ENCODE results near the gene ZNF674. TPM values are rescaled to one million over a fixed set of nuclear protein-coding genes. Genes with fewer than 3 reads are reported as not detected.

Gene ZNF674
- total and polyA plus RNA-seq, 10 donors: 0.77 to 10.7 (median 5.8) TPM

- H3K4me3 ChIP-seq: peak overlapping the region in 2 of 8 donors; percentile 13 to 16
- no peak for DNase-seq
- peak overlapping the region in 7 of 8 donors; percentile 47 to 78 (median 69) for H3K27ac ChIP-seq
Observed at GRCh38 chrX:46587753-46588171, 42.5 kb upstream of the ZNF674 start.

DNA sequence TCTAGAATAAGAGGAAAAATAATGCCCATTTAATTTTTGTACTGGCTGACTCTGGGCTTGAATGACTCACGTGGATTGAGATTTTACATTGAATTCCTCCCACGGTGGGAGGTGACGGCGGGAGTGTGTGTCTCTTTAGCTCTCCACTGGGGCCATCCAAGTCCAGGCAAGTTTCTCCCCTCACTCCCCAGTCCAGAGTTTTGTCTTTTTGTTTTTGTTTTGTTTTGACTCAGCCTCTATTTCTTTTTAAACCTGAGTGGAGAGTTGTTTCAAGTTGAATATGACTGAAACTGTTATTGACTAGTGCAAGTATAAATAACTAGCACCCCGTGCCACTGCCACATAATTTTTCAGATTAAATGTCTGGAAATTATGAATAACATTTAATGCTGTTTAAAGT lies 41.9 kb upstream of the ZNF674 start:
- WGBS, 5 donors: 34 to 65% (median 38%) methylated on average over 5 of the region's 5 CpGs
- no peak for DNase-seq

More at GRCh38 chrX:46587753-46588171, 42.5 kb upstream of the ZNF674 start:
- 14 to 26% (median 22%) methylated on average over 5 of the region's 5 CpGs for WGBS, 5 donors
- TF ChIP-seq POLR2A (IDR thresholded peaks at IDR 0.05) (no peak), POLR2AphosphoS5 (IDR thresholded peaks at IDR 0.05) (no peak), CTCF (IDR thresholded peaks at IDR 0.05 in 8 of 11, conservative IDR thresholded peaks at IDR 0.05 in 3 of 11) (no peak)
- Histone ChIP-seq H3K27me3 (replicated peaks in 1 of 7) (no peaks in the 10 kb centered on the region), H3K4me1 (peaks cover 2 to 69% (median 29%) of the 10 kb centered on the region in 6 donors), H3K36me3 (no peaks in the 10 kb centered on the region), H3K9me3 (no peaks in the 10 kb centered on the region)
- intact Hi-C loops (cut with DNase I; ENCODE audit: low total_unique reads): no loop called here

GRCh38 chrX:46584736-46585135 lies 39.5 kb upstream of the ZNF674 start:
- intact Hi-C loops (cut with DNase I; ENCODE audit: low total_unique reads): no loop called here
- Histone ChIP-seq H3K27me3 (replicated peaks in 1 of 7) (no peaks in the 10 kb centered on the region), H3K9me3 (no peaks in the 10 kb centered on the region), H3K36me3 (no peaks in the 10 kb centered on the region), H3K4me3 (no peak overlapping the region), H3K4me1 (peaks cover 2 to 63% (median 29%) of the 10 kb centered on the region in 6 donors), H3K27ac (no peak overlapping the region)
- WGBS, 5 donors: 44 to 76% (median 70%) methylated on average over 2 of the region's 2 CpGs
- no peak for DNase-seq
- no peak for TF ChIP-seq CTCF (IDR thresholded peaks at IDR 0.05 in 8 of 11, conservative IDR thresholded peaks at IDR 0.05 in 3 of 11)
- no peak for TF ChIP-seq POLR2A (IDR thresholded peaks at IDR 0.05)

More for the DNA sequence above, 41.9 kb upstream of the ZNF674 start:
- intact Hi-C loops (cut with DNase I; ENCODE audit: low total_unique reads): no loop called here
- H3K9me3 ChIP-seq: no peaks in the 10 kb centered on the region
- TF ChIP-seq POLR2AphosphoS5 (IDR thresholded peaks at IDR 0.05) (no peak), POLR2A (IDR thresholded peaks at IDR 0.05) (no peak), CTCF (IDR thresholded peaks at IDR 0.05 in 8 of 11, conservative IDR thresholded peaks at IDR 0.05 in 3 of 11) (no peak)
- no peaks in the 10 kb centered on the region for H3K36me3 ChIP-seq
- H3K4me3 ChIP-seq: no peak overlapping the region
- no peaks in the 10 kb centered on the region for H3K27me3 ChIP-seq (replicated peaks in 1 of 7)
- H3K27ac ChIP-seq: peak overlapping the region in 7 of 8 donors; percentile 47 to 78 (median 69)
- H3K4me1 ChIP-seq: peaks cover 2 to 71% (median 29%) of the 10 kb centered on the region in 6 donors

GRCh38 chrX:46582966-46583365 lies 37.7 kb upstream of the ZNF674 start:
- Histone ChIP-seq H3K4me1 (peaks cover 2 to 51% (median 21%) of the 10 kb centered on the region in 6 donors), H3K27ac (peak overlapping the region in 7 of 8 donors; percentile 13 to 57 (median 30)), H3K27me3 (replicated peaks in 1 of 7) (no peaks in the 10 kb centered on the region), H3K4me3 (no peak overlapping the region), H3K9me3 (no peaks in the 10 kb centered on the region), H3K36me3 (peaks cover 0 to 7% (median 0%) of the 10 kb centered on the region in 6 donors)
- intact Hi-C loops (cut with DNase I; ENCODE audit: low total_unique reads): no loop called here
- TF ChIP-seq POLR2AphosphoS5 (IDR thresholded peaks at IDR 0.05) (no peak), POLR2A (IDR thresholded peaks at IDR 0.05) (no peak), CTCF (IDR thresholded peaks at IDR 0.05 in 8 of 11, conservative IDR thresholded peaks at IDR 0.05 in 3 of 11) (no peak)
- 18 to 59% (median 23%) methylated on average over 1 of the region's 1 CpG for WGBS, 5 donors
- no peak for DNase-seq

All from spleen (tissue), 11 donors.